Measurements from ENCODE around the gene SMYD3.

Gene SMYD3

DNA sequence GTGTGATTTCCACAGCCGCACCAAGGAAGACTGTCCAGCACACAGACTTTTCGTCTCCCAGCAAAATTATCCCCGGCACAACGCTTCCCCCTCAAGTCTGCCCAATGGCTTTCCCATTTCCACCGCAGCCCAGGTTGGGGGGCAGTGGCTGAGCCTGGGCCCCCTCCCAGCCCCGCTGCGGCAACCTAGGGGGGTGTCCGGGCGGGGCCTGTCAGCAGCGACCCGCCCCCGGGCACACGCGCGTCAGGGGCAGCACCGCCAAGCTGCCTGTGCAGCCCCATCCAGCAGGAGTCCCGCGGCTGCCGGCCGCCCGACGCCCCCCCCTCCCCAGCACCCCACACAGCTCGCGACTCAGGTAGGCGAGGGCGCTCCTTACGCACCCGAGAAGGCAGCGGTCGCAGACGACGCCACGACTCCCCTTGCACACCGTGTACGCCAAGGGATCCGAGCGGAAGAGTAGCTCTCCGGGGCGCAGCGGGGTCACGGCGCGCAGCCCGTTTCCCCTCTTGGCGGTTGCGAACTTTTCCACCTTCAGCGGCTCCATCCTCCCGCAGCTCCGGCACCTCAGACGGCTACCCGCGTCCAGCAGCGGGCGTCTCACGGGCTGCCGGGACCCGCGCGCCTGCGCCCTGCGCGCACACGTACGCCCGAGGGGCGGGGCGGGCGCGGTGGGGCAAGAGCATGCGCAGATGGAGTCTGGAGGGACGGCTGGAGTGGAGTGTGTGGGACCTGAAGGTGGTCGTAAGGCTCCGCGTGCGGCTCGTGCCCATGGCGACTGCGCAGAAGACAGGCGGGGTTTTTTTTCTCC lies at the start of gene SMYD3:
Gene SMYD3, minus strand, starts transcription at position 606 of the 808 bp plus-strand sequence.
- DNase-seq: peak; percentile 81

DNA sequence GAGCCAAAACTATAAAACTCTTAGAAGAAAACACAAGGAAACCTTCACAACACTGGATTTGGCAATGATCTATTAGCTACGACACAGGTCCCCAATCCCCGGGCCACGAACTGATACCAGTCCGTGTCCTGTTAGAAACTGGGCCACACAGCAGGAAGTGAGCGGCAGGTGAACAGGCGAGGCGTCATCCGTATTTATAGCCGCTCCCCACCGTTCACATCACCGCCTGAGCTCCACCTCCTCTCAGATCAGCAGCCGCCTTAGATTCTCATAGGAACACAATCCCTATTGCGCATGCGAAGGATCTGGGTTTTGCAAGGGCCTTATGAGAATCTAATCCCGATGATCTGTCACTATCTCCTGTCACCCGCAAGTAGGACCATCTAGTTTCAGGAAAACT lies 47.1 kb upstream of the SMYD3 start:
- DNase-seq: no peak

DNA sequence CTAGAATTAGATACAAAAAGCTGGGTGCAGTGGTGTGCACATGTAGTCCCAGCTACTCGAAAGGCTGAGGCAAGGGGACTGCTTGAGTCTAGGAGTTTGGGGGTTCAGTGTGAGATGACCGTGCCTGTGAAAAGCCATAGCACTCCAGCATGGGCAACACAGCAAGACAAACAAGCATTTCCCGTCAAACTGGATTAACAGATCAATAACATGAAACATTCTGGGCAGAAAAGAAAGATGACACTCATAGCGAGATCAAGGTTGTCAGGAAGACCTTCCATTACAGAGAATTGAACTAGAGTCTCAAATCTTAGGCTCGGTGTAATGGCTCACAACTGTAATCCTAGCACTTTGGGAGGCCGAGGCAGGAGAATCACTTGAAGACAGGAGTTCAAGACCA lies 45.0 kb upstream of the SMYD3 start:
- no peak for DNase-seq

DNA sequence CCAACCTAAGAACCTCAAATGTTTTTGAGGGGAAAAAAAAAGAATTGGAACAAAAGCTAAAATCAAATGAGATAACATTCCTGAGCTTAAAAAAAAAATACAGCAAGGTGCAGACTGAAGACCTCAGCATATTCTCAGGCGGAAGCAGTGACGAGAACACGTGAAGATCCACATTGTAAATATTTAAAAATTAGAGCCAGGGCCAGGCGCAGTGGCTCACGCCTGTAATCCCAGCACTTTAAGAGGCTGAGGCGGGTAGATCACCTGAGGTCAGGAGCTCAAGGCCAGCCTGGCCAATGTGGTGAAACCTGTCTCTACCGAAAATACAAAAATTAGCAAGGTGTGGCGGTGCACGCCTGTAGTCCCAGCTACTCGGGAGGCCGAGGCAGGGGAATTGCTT lies 43.3 kb upstream of the SMYD3 start:
- DNase-seq: no peak

DNA sequence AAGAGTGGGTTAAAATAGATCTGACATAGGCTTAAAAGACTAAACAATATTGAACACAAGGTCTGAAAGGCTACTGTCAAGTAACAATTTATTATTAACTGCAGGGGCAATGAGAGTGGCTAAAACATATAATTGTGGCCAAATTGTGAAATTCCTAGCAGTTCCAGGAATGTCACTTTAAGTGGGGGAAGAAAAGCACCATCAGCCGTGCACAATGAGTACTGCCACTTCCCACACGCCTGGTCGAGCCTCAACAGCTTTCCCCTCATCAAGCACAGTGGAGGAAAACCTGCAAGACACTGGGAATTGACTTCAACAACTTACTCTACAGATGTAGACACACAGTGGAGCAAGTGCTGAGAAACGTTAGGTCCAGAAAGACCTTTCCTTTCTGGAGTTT lies 42.6 kb upstream of the SMYD3 start:
- DNase-seq: no peak

DNA sequence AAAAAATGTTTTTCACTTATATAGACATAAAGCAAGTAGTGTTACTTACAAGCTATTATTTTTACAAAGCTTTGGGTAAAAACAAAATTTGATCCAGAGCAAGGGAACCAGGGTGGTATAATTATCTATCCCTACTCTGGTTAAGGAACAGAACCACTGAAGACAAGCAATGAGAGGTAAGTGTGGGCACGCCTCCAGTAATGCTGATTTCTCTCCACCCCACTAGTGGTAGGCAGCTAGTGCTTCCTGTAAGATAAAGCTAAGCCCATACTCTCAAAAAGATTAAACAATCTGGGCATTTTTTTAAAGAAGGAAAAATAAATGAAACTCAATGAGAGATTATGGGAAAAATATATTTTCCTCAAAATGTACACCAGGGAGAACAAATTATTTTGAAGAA lies 36.9 kb upstream of the SMYD3 start:
- no peak for DNase-seq

DNA sequence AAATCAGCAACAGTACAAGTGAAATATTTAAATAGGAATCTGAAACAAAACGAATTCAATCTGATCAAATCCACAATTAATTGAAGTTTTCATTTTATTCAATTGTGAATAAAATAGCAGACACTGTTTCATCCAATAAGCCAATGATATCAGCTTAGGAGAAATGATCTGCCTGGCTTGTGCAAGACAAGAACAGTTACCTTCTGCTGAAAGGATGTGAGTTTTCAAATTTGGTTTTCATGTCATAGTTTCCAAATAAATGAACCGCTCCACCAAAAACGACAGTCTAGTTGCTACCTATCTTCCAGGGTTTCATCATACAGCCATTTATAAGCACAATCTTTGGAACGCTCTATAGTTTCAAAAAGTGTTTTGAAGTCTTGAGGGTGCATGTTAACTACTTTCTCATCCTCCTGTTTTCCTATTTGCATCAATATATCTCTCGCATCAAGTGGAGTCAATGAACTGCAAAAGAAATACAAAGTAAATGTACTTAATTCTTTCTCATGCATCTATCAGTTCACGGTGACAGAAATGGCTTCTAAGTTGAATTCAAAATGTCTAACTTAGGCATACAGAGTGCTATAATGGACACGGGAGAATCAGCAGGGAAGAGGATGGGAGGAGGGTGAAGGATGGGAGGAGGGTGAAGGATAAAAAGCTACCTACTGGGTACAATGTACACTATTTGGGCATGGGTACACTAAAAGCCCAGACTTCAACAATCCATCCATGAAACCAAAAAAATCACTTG lies 33.8 kb upstream of the SMYD3 start:
- no peak for DNase-seq

DNA sequence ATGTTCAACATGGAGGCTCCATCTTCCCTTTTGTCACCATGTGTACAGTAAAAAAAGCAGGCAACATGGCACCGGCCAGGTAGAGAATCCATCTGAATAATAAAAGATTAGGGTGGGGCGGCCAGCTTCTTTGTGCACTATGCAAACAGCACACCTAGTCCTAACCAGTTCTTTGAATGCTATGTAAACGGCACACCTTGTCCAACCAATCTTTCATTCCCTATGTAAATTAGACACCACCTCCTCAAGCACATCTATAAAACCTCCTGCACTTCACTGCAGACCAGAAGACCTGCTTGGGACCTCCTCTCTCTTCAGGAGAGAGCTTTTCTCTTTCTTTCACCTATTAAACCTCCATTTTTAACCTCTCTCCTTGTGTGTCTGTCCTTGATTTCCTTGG lies 30.8 kb upstream of the SMYD3 start:
- DNase-seq: no peak

DNA sequence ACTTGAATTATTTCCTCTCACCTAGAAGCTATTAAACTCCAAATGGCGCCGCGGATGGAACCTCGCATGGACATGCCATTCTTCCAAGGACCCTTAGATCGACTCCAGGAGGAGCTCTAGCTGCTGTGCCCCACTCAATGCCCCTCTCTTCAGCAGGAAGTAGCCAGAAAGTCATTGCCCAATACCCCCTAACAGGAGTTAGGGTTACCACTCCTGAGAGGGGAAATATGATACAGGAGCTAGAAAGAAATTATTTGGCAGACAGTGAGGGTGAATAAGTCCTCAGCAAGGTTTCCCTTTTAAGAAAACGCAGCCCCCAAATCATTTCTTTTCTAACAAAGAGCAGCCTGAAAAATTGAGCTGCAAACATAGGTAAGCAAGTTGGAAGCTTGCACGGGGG lies 30.4 kb upstream of the SMYD3 start:
- no peak for DNase-seq

DNA sequence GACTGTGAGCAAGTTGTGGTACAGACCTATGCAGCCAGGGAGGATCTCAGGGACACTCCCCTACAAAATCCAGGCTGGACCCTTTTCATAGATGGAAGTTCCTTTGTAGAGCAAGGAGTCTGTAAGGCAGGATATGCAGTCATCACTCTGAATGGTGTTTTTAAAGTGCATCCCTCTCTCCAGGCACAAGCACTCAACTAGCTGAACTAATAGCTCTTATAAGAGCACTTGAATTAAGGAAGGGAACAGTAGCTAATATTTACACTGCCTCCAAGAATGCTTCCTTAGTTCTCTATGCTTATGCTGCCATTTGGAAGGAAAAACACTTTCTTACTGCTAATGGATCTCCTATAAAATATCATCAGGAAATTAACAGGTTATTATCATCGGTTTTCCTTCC lies 27.0 kb upstream of the SMYD3 start:
- DNase-seq: no peak

DNA sequence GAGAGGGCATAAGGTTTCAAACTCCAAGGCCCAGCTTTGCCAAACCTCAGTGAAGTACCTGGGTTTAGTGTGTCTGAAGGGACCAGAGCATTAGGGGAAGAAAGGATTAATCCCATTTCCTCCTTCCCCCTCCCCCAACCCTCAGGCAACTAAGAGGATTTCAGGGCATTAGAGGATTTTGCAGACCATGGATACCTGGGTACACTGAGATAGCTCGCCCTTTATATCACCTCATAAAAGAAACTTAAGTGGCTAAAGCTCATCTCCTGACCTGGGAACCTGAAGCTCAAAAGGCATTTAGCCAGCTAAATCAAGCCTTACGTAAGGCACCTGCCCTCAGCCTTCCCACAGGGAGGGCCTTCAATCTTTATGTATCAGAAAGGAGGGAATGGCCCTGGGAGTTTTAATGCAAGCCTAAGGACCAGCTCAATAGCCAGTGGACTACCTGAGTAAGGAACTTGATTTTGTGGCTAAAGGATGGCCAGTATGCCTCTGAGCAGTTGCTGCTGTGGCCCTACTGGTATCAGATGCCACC lies 26.4 kb upstream of the SMYD3 start:
- DNase-seq: no peak

DNA sequence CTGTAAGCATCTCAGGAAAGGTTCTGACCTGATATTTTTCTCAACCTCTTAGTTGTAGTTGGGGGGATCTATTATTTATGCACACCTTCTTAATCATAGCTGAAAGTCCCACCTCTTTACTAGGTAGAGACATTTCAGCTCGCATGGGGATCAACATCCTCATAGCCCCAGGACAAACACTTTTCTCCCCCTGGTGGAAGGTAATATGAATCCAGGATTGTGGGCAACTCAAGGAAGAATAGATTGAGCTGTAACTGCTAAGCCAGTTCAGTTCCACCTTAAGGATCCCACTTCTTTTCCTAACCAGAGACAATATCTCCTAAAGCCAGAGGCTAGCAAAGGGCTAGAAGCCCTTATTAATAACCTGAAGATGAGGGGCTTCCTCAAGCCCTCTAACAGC lies 25.4 kb upstream of the SMYD3 start:
- DNase-seq: no peak

DNA sequence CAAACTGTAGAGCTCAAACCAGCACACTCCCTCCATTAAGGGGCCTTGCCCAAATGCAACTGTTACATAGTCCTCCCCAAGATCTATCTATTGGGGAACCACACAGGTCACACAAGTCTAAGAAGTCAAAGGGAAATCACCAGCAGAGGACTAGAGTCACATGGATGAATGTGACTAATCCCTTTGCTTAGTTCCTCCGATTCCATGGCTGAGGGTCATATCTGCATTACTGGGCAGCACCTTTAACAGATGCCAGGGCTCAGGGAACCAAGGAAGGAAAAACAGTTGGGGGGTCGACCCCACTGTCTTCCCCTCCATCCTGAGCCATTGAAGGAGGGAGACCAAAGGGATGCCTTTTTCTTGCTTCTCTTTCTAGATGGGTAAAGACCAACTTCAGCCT lies 23.4 kb upstream of the SMYD3 start:
- DNase-seq: no peak

DNA sequence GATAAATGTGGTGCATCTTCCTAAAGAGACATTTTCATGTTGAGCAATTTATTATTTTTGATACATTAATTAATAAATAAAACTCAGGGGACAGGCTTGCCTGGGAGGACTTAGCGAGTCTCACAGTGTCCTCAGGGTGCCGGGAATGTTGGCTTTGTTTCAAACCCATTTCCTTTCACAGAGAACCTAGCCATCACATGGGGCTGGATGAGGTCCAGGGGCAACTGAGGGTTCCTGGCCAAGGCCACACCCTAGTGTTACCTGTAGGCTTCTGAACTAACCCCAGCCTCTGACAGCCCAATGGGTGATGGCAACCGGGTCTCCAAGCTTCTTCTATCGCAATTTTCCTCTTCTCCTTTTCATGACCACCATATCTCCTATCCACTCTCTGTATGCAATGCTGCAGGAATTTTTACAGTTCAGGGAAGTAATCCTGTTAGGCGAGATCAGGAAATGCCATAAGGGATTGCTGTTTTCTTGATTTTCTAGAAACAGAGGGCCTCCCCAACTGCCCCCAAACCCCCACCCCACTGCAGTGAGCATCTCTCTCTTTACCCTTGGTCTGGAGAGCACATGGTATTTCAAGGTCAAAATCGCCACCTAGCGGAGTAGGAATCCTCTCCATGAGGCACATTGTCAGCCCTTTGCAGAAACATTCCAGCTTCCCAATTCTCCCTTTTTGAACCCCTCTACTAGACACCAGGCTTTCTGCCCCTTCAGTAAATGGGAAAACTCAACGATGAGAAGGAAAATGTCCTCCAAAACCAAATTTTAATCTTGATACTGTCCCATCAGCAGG lies 22.1 kb upstream of the SMYD3 start:
- DNase-seq: no peak

DNA sequence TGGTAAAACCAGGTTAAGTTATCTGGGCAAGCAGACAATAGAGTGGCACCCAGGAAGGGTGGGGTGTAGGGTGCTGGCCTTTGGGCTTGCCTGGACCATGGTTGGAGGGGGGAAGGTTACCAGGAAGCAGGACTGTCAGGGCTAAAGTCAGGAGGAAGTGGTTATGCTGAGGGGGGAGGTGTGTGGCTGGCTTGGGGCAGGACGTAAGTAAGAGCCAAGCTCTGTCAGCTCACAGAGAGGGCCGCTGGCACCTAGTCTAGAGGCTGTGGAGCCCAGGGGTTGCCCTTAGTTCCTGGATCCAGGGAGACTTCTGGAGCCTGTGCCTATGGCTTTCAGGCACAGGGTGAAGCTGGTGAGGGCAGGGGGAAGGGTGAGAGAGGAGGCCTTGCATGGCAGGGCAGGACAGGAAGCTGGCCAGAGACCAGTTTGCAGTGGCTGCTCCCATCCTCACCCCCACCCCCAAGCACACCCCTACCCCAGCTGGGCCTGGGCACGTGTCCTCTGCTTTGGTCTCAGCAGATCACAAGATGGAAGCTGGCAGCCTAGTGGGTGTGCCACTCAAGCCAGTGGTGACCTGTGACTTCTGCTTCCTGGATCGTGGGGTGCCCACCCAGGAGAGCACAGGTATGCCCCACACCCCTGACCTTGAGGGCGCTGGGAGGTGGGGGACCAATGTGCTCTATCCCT lies 20.5 kb upstream of the SMYD3 start:
- no peak for DNase-seq

DNA sequence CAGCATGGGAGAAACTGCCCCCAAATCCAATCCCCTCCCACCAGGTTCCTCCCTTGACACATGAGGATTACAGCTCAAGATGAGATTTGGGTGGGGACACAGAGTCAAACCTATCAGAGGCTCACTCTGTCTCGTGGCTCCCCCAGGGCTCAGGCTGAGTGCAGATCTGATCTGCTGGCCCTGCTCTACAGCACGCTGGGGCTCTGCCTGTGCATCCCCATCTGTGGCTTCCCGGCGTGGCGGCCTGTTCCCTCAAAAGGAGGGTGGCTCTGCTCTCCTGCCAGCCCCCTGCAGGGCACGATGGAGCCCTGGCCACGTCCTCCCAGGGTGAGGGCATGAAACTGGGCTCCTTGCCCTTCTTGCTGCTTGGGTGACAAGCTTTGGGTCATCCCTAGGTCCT lies 19.8 kb upstream of the SMYD3 start:
- DNase-seq: no peak

DNA sequence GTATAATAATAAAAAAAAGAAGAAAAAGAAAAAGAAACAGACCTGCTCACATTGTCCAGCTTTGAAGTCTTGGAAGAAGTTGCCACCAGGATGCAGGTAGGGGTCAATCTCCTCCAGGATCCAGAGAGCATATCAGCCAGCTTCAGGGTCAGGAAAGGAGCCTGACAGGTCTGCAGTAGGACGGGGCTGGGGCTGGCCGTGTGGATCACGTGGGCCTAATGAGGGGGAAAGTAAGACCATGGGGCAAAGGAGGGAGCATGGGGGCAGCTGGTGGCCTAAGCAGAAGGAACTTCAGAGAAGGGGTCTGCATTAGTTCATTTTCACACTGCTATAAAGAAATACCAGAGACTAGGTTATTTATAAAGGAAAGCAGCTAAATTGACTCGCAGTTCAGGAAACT lies 19.3 kb upstream of the SMYD3 start:
- DNase-seq: no peak

DNA sequence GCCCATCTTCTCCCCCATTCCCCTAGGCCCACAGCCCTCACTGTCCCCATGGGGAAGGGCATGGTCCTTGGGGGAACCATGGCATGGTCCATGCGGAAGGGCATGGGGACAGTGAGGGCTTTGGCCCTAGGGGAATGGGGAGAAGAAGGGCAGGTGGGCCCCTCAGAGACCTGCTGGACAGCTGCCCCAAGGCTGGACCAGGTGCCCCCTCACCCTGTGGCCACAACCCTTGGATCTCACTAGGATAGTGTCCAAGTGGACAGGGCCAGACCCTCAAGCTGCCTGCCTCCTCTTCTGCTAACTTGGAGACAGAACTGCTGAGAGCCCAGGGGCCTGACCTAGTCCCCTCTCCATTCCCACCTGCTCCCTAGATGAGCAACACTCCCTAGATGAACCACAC lies 12.4 kb upstream of the SMYD3 start:
- no peak for DNase-seq

DNA sequence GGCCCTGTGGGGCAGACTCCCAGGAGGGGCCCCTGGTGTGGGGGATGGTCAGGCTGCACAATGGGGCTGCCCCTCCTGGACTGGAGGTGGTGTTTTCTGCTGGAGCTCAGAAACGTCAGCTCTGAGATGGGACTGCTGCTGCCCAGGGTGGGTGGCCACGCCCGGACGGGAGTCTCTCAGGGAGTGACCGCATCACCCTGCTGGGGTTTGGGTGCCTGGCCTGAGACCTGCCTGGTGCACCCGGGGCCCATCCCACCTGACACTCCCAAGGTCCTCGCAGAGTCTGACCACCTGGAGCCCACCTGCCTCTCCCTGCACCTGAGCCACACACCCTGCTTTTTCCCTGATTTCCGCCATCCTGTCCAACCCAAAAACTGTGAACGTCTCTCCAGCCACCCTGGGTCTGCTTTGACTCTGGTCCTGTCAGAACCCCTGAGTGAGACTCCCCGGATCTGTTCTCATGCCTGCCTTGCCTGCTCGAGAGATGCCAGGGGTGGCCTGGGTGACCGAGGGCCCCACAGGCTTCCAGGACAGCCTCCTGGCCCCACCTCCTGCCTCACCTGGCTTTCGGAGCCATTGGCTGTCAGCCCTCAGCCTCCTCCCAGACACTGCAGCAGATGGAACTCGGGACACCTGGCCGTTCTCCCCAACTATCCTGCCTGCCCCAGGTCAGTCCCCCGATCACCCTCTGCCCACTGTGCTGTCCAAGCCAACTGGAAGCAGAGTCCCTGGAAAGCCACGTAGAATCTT lies 11.6 kb upstream of the SMYD3 start:
- no peak for DNase-seq

DNA sequence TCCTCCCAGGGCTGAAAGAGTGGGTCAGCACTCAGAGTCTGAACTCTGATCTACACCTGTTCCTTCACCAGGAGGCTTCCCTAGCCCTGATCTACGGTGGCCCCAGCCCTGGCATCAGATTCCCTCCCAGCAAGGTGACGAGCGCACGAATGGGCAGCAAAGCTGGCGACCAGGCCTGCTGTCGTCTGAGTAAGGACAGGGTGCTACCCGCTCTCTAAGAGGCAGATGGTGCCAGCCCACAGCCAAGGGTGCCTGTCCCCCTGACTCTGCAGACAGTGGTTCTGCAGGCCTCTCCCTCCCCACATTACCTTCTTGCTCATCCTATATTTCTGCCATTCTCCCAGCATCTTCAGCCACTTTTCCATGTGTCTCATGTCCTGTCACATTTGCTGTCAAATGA lies 10.3 kb upstream of the SMYD3 start:
- no peak for DNase-seq

DNA sequence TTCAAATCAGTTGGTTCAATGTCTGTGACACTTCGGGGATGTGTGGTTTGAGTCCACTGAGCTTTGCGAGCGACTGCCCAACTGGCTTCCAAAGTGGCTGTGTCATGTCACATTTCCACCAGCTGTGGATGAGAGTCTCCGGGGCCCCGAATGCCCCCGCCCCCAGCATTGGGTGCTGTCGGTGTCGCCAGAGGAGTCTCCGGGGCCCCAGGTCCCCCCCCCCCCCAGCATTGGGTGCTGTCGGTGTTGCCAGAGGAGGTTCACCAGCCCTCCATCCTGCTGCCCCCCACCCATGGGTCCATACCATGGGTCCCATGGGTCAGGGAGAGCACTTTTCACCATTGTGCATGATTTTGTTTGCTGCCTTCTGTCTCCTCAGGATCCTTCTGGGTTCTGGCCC lies 9.0 kb upstream of the SMYD3 start:
- no peak for DNase-seq

DNA sequence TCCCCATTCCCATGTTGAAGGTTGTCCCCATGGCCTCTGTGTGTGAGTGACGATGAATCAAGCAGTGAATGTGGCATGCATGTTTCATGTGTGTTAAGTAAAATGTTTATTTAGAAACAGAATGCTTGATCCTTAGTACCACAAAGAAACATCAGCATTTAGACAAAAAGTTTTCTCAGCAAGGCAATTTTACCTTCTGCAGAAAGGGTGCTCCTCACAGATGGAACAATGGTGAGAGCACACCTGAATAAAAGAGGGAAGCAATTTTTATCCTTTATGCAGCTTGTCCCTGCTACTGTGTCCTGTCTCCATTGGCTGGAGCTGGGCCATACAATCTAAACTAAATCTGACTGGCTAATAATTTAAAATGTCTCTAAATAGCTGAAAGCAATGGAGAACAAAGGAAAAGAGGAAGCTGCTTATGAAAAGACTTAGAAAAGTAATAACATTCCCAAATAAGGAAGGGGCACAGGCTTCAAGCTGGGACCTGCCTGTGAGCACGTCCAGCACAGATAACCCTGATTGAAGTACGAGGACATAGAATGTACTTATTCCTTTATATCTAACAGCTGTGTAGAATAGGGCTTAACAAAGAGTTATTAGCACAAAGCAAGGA lies 8.4 kb upstream of the SMYD3 start:
- DNase-seq: no peak
